HepG2 (cell line): ENCODE data around the gene VSX1. TPM values are rescaled to one million over a fixed set of nuclear protein-coding genes. Genes with fewer than 3 reads are reported as not detected.
A peak's percentile ranks its signal among the peaks of the same experiment; 100 is the strongest.

Experiments
- ATF1 ChIP-seq: IDR thresholded peaks from 2 replicates; pipeline ENCODE4 v1.6.1; 2016; ENCODE audit warnings: mild to moderate bottlenecking, control low read depth
- ATRX ChIP-seq: sonication (generic); formaldehyde crosslinking; IDR thresholded peaks from 2 replicates; pipeline ENCODE4 v1.4.0; 2020; ENCODE audit warnings: missing genetic modification reagents, borderline replicate concordance
- CAMTA2 ChIP-seq: sonication (generic); formaldehyde crosslinking; IDR thresholded peaks from 2 replicates; pipeline ENCODE4 v1.4.0; 2020; ENCODE audit warnings: mild to moderate bottlenecking, missing genetic modification reagents, borderline replicate concordance
- CBX2 ChIP-seq, 2 experiments: fragments of 200-600 bp in 1 of 2; sonication (generic); formaldehyde crosslinking in 1 of 2; IDR thresholded peaks; 2 replicates each; pipeline versions ENCODE4 v1.7.0 to v1.8.1; 2018 to 2022; ENCODE audit warnings: low read depth in 2 of 2, low read length in 1 of 2, mild to moderate bottlenecking in 1 of 2, missing genetic modification reagents in 1 of 2
- FOXA1 ChIP-seq, 2 experiments: fragments of 450-650 bp in 1 of 2; sonication (generic) in 1 of 2; formaldehyde crosslinking in 1 of 2; IDR thresholded peaks; 2 replicates each; pipeline versions ENCODE4 v1.4.0 to v1.6.1; 2016 to 2020; ENCODE audit warnings: missing genetic modification reagents in 1 of 2
- FOXC1 ChIP-seq: sonication (generic); formaldehyde crosslinking; IDR thresholded peaks from 2 replicates; pipeline ENCODE4 v1.8.0; 2022; ENCODE audit warnings: mild to moderate bottlenecking, missing genetic modification reagents, borderline replicate concordance
- GTF3A ChIP-seq: sonication (generic); formaldehyde crosslinking; conservative IDR thresholded peaks from 2 replicates; pipeline ENCODE4 v1.4.0; 2020; ENCODE audit warnings: mild to moderate bottlenecking, missing genetic modification reagents
- HNF4A ChIP-seq: sonication (generic); formaldehyde crosslinking; IDR thresholded peaks from 2 replicates; pipeline ENCODE4 v1.4.0; 2020; ENCODE audit warnings: missing genetic modification reagents
- KDM1A ChIP-seq: IDR thresholded peaks from 2 replicates; pipeline ENCODE4 v1.6.1; 2016; ENCODE audit warnings: missing compliant biosample characterization
- KLF16 ChIP-seq, 2 experiments: sonication (generic) in 1 of 2; formaldehyde crosslinking in 1 of 2; IDR thresholded peaks; 2 replicates each; pipeline versions ENCODE4 v1.6.1 to v1.8.0; 2016 to 2023; ENCODE audit warnings: missing genetic modification reagents in 2 of 2, missing compliant biosample characterization in 1 of 2
- MATR3 ChIP-seq: sonication (generic); formaldehyde crosslinking; IDR thresholded peaks from 2 replicates; pipeline ENCODE4 v1.4.0; 2020; ENCODE audit warnings: missing genetic modification reagents
- PCBP2 ChIP-seq: fragments of 200-400 bp; formaldehyde crosslinking; optimal IDR thresholded peaks from 2 replicates; pipeline ENCODE3; 2018; ENCODE audit warnings: low read length, low read depth; ENCODE audit not compliant: poor library complexity, severe bottlenecking
- SOX6 ChIP-seq, 2 experiments: fragments of 450-650 bp in 1 of 2; sonication (generic) in 1 of 2; formaldehyde crosslinking in 1 of 2; IDR thresholded peaks; 2 replicates each; pipeline versions ENCODE4 v1.4.0 to v1.6.1; 2017 to 2020; ENCODE audit warnings: antibody characterized with exemption in 1 of 2, mild to moderate bottlenecking in 1 of 2, missing genetic modification reagents in 1 of 2
- TAF1 ChIP-seq: sonication (generic); formaldehyde crosslinking; IDR thresholded peaks from 2 replicates; pipeline ENCODE4 v1.4.0; 2020; ENCODE audit warnings: missing genetic modification reagents
- ZFP37 ChIP-seq: sonication (generic); formaldehyde crosslinking; IDR thresholded peaks from 2 replicates; pipeline ENCODE4 v1.4.0; 2020; ENCODE audit warnings: missing genetic modification reagents, borderline replicate concordance
- ZNF292 ChIP-seq: sonication (generic); formaldehyde crosslinking; IDR thresholded peaks from 2 replicates; pipeline ENCODE4 v1.8.1; 2022; ENCODE audit warnings: mild to moderate bottlenecking, low read depth, missing genetic modification reagents, borderline replicate concordance
- ZNF569 ChIP-seq: sonication (generic); formaldehyde crosslinking; IDR thresholded peaks from 2 replicates; pipeline ENCODE4 v1.5.0; 2020; ENCODE audit warnings: mild to moderate bottlenecking, missing genetic modification reagents, moderate library complexity, borderline replicate concordance
- polyA plus RNA-seq, 8 experiments: library from polyadenylated mRNA; depleted of rRNA in 3 of 8; stranded (reverse) in 7 of 8; unstranded in 1 of 8; fragments of >200 nt; fragmentation: Illumina TruSeq in 4 of 8; extraction: Trizol in 4 of 8; gene quantifications; 2 replicates each; pipeline versions ENCODE4 v1.2.1 to v1.2.3, GENCODE V29; 2011 to 2016; ENCODE audit warnings: low read depth in 4 of 8, missing spikeins in 1 of 8, mixed read lengths in 1 of 8; ENCODE audit not compliant: insufficient read depth in 1 of 8
- total RNA-seq, 5 experiments: library from RNA; depleted of rRNA; stranded (reverse); fragments of >200 nt; fragmentation: Illumina TruSeq; extraction: Trizol; gene quantifications; 2 replicates each; pipeline ENCODE4 v1.2.3, GENCODE V29; 2016; ENCODE audit warnings: low read depth in 1 of 5
- TF ChIP-seq, protein P1 (sequence below): sonication (generic); formaldehyde crosslinking; IDR thresholded peaks from 2 replicates; pipeline ENCODE4 v1.4.0; 2020; ENCODE audit warnings: missing genetic modification reagents, borderline replicate concordance
- TF ChIP-seq, protein P2 (sequence below): sonication (generic); formaldehyde crosslinking; IDR thresholded peaks from 2 replicates; pipeline ENCODE4 v1.5.0; 2020; ENCODE audit warnings: mild to moderate bottlenecking, missing genetic modification reagents, moderate library complexity

VSX1 gene
- total and polyA plus RNA-seq, 2 of the 13 experiments (the other 11 are each of a cell fraction or from before 2014, with no cell fraction given): 0.04 TPM; not detected in 1

DNA sequence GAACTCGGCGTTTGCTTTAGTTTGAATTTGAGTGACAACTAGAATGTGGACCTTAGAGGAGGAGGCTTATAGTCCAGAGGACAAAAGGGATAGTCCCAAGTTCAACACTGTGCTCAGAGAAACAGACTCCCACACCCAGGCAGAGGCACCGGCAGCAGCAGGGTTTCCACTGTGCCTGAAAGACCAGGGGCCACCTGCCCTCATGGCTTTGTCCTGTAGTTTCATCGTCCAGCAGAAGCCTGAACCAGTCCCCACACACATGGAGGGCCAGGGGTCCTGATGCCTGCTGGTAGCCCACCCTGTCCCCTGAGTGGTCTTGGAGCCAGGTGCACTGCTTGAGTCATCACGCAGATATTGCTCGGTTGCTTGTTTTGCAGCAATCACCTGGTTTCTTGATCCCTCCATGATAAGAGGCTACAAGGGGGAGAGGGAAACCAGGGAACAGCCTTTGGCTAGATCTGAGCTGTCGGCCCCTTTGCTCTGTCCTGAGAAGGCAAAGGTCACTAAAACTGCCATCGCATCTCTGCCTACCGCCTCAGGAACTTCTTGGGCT, 16.8 kb downstream of the VSX1 start (continued):
- TF ChIP-seq PCBP2: no peak
- TF ChIP-seq, protein P1, sequence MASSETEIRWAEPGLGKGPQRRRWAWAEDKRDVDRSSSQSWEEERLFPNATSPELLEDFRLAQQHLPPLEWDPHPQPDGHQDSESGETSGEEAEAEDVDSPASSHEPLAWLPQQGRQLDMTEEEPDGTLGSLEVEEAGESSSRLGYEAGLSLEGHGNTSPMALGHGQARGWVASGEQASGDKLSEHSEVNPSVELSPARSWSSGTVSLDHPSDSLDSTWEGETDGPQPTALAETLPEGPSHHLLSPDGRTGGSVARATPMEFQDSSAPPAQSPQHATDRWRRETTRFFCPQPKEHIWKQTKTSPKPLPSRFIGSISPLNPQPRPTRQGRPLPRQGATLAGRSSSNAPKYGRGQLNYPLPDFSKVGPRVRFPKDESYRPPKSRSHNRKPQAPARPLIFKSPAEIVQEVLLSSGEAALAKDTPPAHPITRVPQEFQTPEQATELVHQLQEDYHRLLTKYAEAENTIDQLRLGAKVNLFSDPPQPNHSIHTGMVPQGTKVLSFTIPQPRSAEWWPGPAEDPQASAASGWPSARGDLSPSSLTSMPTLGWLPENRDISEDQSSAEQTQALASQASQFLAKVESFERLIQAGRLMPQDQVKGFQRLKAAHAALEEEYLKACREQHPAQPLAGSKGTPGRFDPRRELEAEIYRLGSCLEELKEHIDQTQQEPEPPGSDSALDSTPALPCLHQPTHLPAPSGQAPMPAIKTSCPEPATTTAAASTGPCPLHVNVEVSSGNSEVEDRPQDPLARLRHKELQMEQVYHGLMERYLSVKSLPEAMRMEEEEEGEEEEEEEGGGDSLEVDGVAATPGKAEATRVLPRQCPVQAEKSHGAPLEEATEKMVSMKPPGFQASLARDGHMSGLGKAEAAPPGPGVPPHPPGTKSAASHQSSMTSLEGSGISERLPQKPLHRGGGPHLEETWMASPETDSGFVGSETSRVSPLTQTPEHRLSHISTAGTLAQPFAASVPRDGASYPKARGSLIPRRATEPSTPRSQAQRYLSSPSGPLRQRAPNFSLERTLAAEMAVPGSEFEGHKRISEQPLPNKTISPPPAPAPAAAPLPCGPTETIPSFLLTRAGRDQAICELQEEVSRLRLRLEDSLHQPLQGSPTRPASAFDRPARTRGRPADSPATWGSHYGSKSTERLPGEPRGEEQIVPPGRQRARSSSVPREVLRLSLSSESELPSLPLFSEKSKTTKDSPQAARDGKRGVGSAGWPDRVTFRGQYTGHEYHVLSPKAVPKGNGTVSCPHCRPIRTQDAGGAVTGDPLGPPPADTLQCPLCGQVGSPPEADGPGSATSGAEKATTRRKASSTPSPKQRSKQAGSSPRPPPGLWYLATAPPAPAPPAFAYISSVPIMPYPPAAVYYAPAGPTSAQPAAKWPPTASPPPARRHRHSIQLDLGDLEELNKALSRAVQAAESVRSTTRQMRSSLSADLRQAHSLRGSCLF (CRISPR knock-in tag): no peak
- TF ChIP-seq, protein P2, sequence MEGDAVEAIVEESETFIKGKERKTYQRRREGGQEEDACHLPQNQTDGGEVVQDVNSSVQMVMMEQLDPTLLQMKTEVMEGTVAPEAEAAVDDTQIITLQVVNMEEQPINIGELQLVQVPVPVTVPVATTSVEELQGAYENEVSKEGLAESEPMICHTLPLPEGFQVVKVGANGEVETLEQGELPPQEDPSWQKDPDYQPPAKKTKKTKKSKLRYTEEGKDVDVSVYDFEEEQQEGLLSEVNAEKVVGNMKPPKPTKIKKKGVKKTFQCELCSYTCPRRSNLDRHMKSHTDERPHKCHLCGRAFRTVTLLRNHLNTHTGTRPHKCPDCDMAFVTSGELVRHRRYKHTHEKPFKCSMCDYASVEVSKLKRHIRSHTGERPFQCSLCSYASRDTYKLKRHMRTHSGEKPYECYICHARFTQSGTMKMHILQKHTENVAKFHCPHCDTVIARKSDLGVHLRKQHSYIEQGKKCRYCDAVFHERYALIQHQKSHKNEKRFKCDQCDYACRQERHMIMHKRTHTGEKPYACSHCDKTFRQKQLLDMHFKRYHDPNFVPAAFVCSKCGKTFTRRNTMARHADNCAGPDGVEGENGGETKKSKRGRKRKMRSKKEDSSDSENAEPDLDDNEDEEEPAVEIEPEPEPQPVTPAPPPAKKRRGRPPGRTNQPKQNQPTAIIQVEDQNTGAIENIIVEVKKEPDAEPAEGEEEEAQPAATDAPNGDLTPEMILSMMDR (CRISPR knock-in tag): no peak
- no peak for TF ChIP-seq ZNF569
- 0 out of 2 replicates have a peak, but pooled peaks have one; percentile 44 for TF ChIP-seq FOXC1 (CRISPR knock-in tag)
- peak; percentile 71 for TF ChIP-seq HNF4A (CRISPR knock-in tag)
- TF ChIP-seq CBX2 (IDR thresholded peaks at IDR 0.05; ENCODE audit: low read depth, low read length): no peak
- TF ChIP-seq CBX2 (CRISPR knock-in tag; IDR thresholded peaks at IDR 0.05; ENCODE audit: low read depth): no peak
- TF ChIP-seq GTF3A: no peak
- TF ChIP-seq ZNF292 (CRISPR knock-in tag): peak; percentile 54; the same call in 1 of the 2 replicates
- TF ChIP-seq MATR3 (CRISPR knock-in tag): no peak
- no peak for TF ChIP-seq KDM1A (CRISPR knock-in tag)
- TF ChIP-seq ZFP37 (CRISPR knock-in tag): 0 out of 2 replicates have a peak, but pooled peaks have one; percentile 37
- no peak for TF ChIP-seq ATRX (CRISPR knock-in tag)
- no peak for TF ChIP-seq KLF16 (CRISPR knock-in tag; IDR thresholded peaks at IDR 0.05)
- TF ChIP-seq FOXA1 (IDR thresholded peaks at IDR 0.05): no peak
- TF ChIP-seq FOXA1 (CRISPR knock-in tag; IDR thresholded peaks at IDR 0.05): no peak
- 0 out of 2 replicates have a peak, but pooled peaks have one; percentile 33 for TF ChIP-seq CAMTA2 (CRISPR knock-in tag)
- TF ChIP-seq SOX6 (IDR thresholded peaks at IDR 0.05): no peak
- peak; percentile 17; the same call in 1 of the 2 replicates for TF ChIP-seq SOX6 (CRISPR knock-in tag; IDR thresholded peaks at IDR 0.05)
- TF ChIP-seq TAF1 (CRISPR knock-in tag): 0 out of 2 replicates have a peak, but pooled peaks have one; percentile 17
- TF ChIP-seq ATF1 (CRISPR knock-in tag): no peak
